ENCODE results near the gene CSNK1G3.

GRCh38 chr5:123611406-123611709 is 99.4 kb downstream of the CSNK1G3 start:
- TF ChIP-seq POLR2A (IDR thresholded peaks at IDR 0.05) (no peak), CTCF (IDR thresholded peaks at IDR 0.05 in 8 of 11, conservative IDR thresholded peaks at IDR 0.05 in 3 of 11) (peak in 2 of 11 experiments; percentile 16 to 20)

Measured in spleen (tissue), 7 donors.